H1 (cell line): ENCODE results near the gene ADCY5.

Experiments used
- EZH2 ChIP-seq: fragments of 200-600 bp; sonication (generic); IDR thresholded peaks from 2 replicates; pipeline ENCODE4 v1.7.1; 2012; ENCODE audit warnings: low read depth, mild to moderate bottlenecking, moderate library complexity, low read length, inconsistent platforms; ENCODE audit not compliant: severe bottlenecking
- POLR2AphosphoS5 ChIP-seq: IDR thresholded peaks from 2 replicates; pipeline ENCODE4 v1.6.1; 2011; ENCODE audit warnings: low read depth, low read length
- RNF2 ChIP-seq: fragments of 200-900, 300-1000 bp; sonication (generic); IDR thresholded peaks from 2 replicates; pipeline ENCODE4 v1.7.1; 2016; ENCODE audit warnings: borderline replicate concordance, low read depth, mild to moderate bottlenecking, antibody characterized with exemption, low read length; ENCODE audit not compliant: poor library complexity, severe bottlenecking; ENCODE audit errors: missing control alignments
- TF ChIP-seq, protein P1 (sequence below), 3 experiments: IDR thresholded peaks; 1 replicate in 2 of 3; 2 replicates in 1 of 3; pipeline versions ENCODE4 v1.5.1 to v1.6.1; 2011; ENCODE audit warnings: low read length in 3 of 3, mild to moderate bottlenecking in 3 of 3, inconsistent platforms in 2 of 3, low read depth in 1 of 3, moderate library complexity in 1 of 3; ENCODE audit not compliant: insufficient read depth in 1 of 3; ENCODE audit errors: control extremely low read depth in 1 of 3

DNA sequence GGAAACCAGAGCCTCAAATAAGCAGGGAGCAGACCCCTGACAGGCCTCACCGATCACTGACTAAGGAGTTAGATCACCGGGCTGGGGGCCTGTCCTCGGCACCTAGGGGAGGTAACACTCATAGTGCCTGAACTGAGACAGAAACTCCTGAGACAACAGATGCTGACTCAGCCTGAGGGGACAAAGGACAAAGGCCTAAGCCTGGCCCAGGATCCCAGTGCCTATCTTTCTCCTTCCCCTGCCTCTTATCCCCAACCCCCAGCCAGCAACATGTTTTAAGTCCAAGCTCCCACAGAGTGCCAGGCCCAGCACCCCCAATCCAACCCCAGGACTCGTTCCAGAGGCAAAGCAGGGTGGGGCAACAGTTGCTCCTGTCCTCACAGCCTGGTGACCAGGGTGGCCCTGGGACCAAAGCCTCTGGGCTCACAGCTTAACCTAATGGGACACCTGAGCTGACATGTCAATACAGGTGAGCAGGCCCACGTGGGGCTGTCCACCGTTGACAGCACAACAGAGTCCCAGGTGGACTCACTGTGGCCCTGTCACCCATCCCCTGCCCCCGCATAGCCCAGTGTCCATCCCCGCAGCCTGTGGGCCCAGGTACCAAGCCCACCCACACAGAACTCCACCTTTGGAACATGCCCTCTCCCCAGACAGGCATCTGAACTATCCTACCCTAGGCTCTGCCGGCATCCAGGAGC is 37.4 kb downstream of the ADCY5 start:
- no peak for TF ChIP-seq POLR2AphosphoS5
- TF ChIP-seq RNF2, result no peak
- TF ChIP-seq, protein P1, sequence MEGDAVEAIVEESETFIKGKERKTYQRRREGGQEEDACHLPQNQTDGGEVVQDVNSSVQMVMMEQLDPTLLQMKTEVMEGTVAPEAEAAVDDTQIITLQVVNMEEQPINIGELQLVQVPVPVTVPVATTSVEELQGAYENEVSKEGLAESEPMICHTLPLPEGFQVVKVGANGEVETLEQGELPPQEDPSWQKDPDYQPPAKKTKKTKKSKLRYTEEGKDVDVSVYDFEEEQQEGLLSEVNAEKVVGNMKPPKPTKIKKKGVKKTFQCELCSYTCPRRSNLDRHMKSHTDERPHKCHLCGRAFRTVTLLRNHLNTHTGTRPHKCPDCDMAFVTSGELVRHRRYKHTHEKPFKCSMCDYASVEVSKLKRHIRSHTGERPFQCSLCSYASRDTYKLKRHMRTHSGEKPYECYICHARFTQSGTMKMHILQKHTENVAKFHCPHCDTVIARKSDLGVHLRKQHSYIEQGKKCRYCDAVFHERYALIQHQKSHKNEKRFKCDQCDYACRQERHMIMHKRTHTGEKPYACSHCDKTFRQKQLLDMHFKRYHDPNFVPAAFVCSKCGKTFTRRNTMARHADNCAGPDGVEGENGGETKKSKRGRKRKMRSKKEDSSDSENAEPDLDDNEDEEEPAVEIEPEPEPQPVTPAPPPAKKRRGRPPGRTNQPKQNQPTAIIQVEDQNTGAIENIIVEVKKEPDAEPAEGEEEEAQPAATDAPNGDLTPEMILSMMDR (IDR thresholded peaks at IDR 0.05; ENCODE audit: control extremely low read depth in 1 of 3, insufficient read depth in 1 of 3, low read depth in 1 of 3, low read length in 3 of 3), result no peak
- TF ChIP-seq EZH2, result no peak
